ENCODE measurements around the gene TIGD6.

The TIGD6 gene

DNA sequence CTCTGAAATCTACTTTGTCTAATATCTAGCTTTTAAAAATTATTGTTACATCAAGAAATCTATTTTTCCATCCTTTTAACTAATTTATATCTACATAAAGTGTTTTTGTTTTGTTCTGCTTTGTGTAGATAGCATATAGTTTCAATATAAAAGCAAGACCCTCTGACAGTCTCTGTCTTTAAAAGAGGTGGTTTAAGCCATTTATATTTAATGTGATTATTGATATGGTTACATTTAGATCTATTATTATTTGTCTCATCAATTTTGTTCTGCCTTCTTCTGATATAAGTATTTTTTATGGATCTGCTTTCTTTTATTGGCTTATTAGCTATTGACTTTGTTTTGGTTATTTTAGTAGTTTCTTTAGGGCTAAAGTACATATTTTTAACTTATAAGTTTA lies 16.1 kb upstream of the TIGD6 start:
- Histone ChIP-seq H3K27me3 (replicated peaks; ENCODE audit: control insufficient read depth, insufficient read depth, low read length) (no peaks in the 10 kb centered on the region), H3K36me3 (ENCODE audit: control insufficient read depth, insufficient read depth, low read length) (peaks cover 22% of the 10 kb centered on the region), H3K4me3 (replicated peaks; ENCODE audit: low read depth, low read length) (no peak overlapping the region)
- DNase-seq (ENCODE audit: extremely low read depth, insufficient read length), result no peak
- TF ChIP-seq, protein P1, sequence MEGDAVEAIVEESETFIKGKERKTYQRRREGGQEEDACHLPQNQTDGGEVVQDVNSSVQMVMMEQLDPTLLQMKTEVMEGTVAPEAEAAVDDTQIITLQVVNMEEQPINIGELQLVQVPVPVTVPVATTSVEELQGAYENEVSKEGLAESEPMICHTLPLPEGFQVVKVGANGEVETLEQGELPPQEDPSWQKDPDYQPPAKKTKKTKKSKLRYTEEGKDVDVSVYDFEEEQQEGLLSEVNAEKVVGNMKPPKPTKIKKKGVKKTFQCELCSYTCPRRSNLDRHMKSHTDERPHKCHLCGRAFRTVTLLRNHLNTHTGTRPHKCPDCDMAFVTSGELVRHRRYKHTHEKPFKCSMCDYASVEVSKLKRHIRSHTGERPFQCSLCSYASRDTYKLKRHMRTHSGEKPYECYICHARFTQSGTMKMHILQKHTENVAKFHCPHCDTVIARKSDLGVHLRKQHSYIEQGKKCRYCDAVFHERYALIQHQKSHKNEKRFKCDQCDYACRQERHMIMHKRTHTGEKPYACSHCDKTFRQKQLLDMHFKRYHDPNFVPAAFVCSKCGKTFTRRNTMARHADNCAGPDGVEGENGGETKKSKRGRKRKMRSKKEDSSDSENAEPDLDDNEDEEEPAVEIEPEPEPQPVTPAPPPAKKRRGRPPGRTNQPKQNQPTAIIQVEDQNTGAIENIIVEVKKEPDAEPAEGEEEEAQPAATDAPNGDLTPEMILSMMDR (IDR thresholded peaks at IDR 0.05; ENCODE audit: insufficient read depth, low read length, poor library complexity, severe bottlenecking), result no peak

DNA sequence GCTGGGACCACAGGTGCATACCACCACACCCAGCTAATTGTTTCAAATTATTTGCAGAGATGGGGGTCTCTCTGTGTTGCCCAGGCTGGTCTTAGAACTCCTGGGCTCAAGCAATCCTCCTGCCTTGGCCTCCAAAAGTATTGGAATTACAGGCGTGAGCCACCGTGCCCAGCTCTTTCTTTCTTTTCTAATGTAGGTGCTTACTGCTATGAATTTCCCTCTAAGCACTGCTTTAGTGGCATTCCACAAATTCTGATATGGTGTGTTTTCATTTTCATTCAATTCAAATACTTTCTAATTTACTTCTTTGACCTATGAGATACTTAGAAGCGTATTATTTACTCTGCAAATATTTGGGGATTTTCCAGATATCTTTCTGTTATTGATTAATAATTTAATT lies 15.0 kb upstream of the TIGD6 start:
- no peak overlapping the region for H3K4me3 ChIP-seq (replicated peaks; ENCODE audit: low read depth, low read length)
- H3K36me3 ChIP-seq (ENCODE audit: control insufficient read depth, insufficient read depth, low read length), result peaks cover 20% of the 10 kb centered on the region
- no peak for DNase-seq (ENCODE audit: extremely low read depth, insufficient read length)
- H3K27me3 ChIP-seq (replicated peaks; ENCODE audit: control insufficient read depth, insufficient read depth, low read length), result no peaks in the 10 kb centered on the region
- TF ChIP-seq, protein P1 (IDR thresholded peaks at IDR 0.05; ENCODE audit: insufficient read depth, low read length, poor library complexity, severe bottlenecking), result no peak

DNA sequence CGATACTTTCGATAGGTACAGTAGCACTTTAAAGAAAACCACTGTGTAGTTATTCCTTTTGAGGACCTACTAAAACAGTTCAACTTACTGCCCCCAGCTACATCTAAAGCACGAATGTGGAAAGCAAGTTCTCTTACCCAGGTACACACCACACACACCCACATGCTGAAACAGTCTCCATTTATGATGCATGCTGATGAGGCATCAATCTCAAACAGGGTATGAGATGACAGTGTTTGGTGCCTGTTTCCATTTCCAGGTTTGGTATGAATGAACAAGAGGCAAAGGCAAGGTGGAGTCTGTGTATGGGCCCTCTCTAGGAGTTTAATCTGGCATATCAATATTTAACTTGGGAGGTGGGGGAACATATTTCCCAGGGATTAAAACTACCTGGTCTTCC lies 14.0 kb upstream of the TIGD6 start:
- H3K27me3 ChIP-seq (replicated peaks; ENCODE audit: control insufficient read depth, insufficient read depth, low read length), result no peaks in the 10 kb centered on the region
- TF ChIP-seq, protein P1 (IDR thresholded peaks at IDR 0.05; ENCODE audit: insufficient read depth, low read length, poor library complexity, severe bottlenecking), result no peak
- H3K36me3 ChIP-seq (ENCODE audit: control insufficient read depth, insufficient read depth, low read length), result peaks cover 23% of the 10 kb centered on the region
- H3K4me3 ChIP-seq (replicated peaks; ENCODE audit: low read depth, low read length), result no peak overlapping the region
- no peak for DNase-seq (ENCODE audit: extremely low read depth, insufficient read length)

DNA sequence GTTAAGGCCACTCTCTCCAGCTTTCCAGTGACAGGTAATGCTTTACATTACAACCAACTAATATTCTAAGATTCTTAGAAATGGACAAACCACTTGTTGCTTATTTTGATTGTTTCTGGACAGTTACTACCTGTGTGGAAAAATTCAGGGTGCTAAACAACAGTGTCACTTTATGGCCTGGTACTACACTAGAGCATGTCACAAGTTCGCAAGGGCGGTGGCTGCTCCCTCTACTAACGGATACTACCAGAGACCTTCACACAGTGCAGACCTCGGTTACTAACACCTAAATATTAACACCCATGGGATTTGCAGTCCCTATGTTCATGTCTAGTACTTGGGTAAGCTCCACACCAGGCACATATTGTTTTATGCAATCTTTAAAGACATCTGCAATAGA lies 13.5 kb upstream of the TIGD6 start:
- Histone ChIP-seq H3K36me3 (ENCODE audit: control insufficient read depth, insufficient read depth, low read length) (peaks cover 23% of the 10 kb centered on the region), H3K27me3 (replicated peaks; ENCODE audit: control insufficient read depth, insufficient read depth, low read length) (no peaks in the 10 kb centered on the region), H3K4me3 (replicated peaks; ENCODE audit: low read depth, low read length) (no peak overlapping the region)
- DNase-seq (ENCODE audit: extremely low read depth, insufficient read length), result no peak
- TF ChIP-seq, protein P1 (IDR thresholded peaks at IDR 0.05; ENCODE audit: insufficient read depth, low read length, poor library complexity, severe bottlenecking), result no peak

DNA sequence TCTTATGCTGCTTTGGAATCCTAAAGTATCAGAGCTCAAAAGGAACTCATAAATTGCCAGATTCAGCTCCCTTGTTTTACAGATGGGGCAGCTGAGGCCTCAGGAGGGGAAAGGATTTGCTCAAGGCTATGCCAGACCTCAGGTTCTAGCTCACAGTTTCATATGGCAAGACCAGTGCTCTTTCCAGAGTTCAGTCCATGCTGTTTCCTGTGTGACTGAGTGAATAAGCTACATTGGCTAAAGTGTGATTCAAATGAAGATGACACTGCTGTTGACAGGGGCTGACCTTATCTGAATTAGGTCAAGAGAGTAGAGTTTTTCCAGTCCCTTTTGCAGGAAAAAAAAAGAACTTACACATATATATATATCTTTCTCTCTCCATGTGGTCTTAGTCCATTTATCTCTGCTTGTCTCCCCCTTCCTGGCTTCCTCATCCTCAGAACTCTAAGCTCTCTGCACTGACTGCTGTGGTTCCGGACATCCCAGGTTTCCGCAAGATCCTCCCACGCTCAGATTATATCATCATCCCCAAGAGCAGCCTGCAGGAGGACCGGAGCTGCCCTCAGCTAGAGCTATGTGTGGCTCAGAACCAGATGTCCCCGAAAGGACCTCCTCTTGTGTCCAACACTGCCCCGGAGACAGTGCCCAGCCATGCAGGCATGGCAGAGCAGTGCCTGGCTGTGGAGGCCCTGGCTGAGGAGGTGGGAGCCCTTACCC lies 9.4 kb upstream of the TIGD6 start:
- Histone ChIP-seq H3K27me3 (replicated peaks; ENCODE audit: control insufficient read depth, insufficient read depth, low read length) (no peaks in the 10 kb centered on the region), H3K4me3 (replicated peaks; ENCODE audit: low read depth, low read length) (no peak overlapping the region), H3K36me3 (ENCODE audit: control insufficient read depth, insufficient read depth, low read length) (peaks cover 16% of the 10 kb centered on the region)
- no peak for DNase-seq (ENCODE audit: extremely low read depth, insufficient read length)
- TF ChIP-seq, protein P1 (IDR thresholded peaks at IDR 0.05; ENCODE audit: insufficient read depth, low read length, poor library complexity, severe bottlenecking), result no peak

DNA sequence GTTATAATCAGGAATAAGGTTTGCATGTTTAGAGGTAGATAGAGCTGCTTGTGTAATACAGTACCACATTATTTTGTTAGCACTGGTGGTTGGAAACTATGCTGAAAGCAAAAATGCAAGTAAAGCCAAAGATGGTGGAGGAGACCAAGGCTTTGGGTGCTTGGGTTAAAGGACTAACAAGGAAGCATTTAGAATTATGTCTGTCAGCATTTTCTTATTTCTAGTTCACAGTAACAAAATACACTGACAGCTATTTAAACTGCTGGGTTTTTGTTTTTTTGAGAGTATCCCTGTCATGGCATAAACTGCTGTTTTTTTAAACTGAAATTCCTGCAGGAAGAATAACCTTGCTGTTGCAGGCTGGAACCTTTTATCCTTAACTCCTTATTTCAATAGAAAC lies 6.6 kb upstream of the TIGD6 start:
- peaks cover 13% of the 10 kb centered on the region for H3K36me3 ChIP-seq (ENCODE audit: control insufficient read depth, insufficient read depth, low read length)
- no peak overlapping the region for H3K4me3 ChIP-seq (replicated peaks; ENCODE audit: low read depth, low read length)
- H3K27me3 ChIP-seq (replicated peaks; ENCODE audit: control insufficient read depth, insufficient read depth, low read length), result no peaks in the 10 kb centered on the region
- DNase-seq (ENCODE audit: extremely low read depth, insufficient read length), result no peak
- TF ChIP-seq, protein P1 (IDR thresholded peaks at IDR 0.05; ENCODE audit: insufficient read depth, low read length, poor library complexity, severe bottlenecking), result no peak
